ENCODE measurements around the gene ARSA.

ARSA gene

DNA sequence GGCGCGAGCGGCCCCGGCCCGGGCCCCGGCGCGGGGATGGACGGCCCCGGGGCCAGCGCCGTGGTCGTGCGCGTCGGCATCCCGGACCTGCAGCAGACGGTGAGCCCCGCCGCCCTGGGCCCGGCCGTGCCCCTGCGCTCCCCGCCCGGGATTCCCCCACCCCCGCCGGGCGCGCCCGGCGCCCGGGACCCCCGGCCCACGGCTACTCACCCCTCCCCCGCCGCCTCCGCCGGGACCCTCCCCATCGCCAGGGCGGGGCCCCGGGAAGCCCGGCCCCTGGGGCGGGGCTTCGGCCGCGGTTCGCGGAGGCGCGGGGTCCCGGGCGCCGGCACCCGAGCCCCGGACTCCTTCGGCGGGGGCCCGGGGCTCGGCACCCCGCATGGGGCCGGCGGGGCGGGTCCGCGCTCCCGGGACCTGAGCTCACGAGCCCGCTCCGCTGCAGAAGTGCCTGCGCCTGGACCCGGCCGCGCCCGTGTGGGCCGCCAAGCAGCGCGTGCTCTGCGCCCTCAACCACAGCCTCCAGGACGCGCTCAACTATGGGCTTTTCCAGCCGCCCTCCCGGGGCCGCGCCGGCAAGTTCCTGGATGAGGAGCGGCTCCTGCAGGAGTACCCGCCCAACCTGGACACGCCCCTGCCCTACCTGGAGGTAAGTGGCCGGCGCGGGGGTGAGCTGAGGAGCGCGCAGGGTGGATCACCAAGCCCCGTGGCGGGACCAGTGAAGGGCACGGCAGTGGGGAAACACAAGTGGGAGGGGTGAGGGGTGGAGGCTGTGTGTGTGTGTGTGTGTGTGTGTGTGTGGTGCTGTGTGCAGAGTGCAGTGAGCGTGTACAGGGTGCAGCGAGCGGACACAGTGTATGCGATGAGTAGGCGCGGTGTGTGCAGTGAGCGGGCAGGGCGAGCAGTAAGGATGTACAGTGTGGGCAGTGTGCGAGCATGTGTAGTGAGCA, 46.9 kb upstream of the ARSA start (continued):
- TF ChIP-seq, protein P1, sequence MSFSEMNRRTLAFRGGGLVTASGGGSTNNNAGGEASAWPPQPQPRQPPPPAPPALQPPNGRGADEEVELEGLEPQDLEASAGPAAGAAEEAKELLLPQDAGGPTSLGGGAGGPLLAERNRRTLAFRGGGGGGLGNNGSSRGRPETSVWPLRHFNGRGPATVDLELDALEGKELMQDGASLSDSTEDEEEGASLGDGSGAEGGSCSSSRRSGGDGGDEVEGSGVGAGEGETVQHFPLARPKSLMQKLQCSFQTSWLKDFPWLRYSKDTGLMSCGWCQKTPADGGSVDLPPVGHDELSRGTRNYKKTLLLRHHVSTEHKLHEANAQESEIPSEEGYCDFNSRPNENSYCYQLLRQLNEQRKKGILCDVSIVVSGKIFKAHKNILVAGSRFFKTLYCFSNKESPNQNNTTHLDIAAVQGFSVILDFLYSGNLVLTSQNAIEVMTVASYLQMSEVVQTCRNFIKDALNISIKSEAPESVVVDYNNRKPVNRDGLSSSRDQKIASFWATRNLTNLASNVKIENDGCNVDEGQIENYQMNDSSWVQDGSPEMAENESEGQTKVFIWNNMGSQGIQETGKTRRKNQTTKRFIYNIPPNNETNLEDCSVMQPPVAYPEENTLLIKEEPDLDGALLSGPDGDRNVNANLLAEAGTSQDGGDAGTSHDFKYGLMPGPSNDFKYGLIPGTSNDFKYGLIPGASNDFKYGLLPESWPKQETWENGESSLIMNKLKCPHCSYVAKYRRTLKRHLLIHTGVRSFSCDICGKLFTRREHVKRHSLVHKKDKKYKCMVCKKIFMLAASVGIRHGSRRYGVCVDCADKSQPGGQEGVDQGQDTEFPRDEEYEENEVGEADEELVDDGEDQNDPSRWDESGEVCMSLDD (tag by site-specific recombination; IDR thresholded peaks at IDR 0.05) = peak; percentile 45; the same call in 1 of the 2 replicates
- TF ChIP-seq ZNF37A (tag by site-specific recombination; IDR thresholded peaks at IDR 0.05) (no peak), ZNF76 (tag by site-specific recombination; IDR thresholded peaks at IDR 0.05; ENCODE audit: borderline replicate concordance, low read depth) (no peak), ZNF335 (tag by site-specific recombination; conservative IDR thresholded peaks at IDR 0.05) (peak; percentile 70), ZNF350 (tag by site-specific recombination; IDR thresholded peaks at IDR 0.05) (no peak), ZNF10 (tag by site-specific recombination; IDR thresholded peaks at IDR 0.05) (no peak), ZNF416 (tag by site-specific recombination; IDR thresholded peaks at IDR 0.05) (no peak), ZBTB48 (tag by site-specific recombination; IDR thresholded peaks at IDR 0.05) (peak; percentile 39; the same call in 1 of the 2 replicates), ZXDB (tag by site-specific recombination; IDR thresholded peaks at IDR 0.05) (peak; percentile 41; the same call in 1 of the 2 replicates), ZNF202 (tag by site-specific recombination; IDR thresholded peaks at IDR 0.05; ENCODE audit: borderline replicate concordance) (no peak), ZFP3 (tag by site-specific recombination; IDR thresholded peaks at IDR 0.05; ENCODE audit: low read depth) (no peak), ZEB2 (tag by site-specific recombination; IDR thresholded peaks at IDR 0.05) (0 out of 2 replicates have a peak, but pooled peaks have one; percentile 35), ZNF701 (tag by site-specific recombination; IDR thresholded peaks at IDR 0.05) (0 out of 2 replicates have a peak, but pooled peaks have one; percentile 10), ZNF777 (tag by site-specific recombination; IDR thresholded peaks at IDR 0.05; ENCODE audit: borderline replicate concordance) (peak; percentile 63; the same call in 1 of the 2 replicates), YY1 (tag by site-specific recombination; IDR thresholded peaks at IDR 0.05) (no peak), GLI4 (tag by site-specific recombination; IDR thresholded peaks at IDR 0.05) (peak; percentile 47; the same call in 1 of the 2 replicates)
- TF ChIP-seq, protein P2, sequence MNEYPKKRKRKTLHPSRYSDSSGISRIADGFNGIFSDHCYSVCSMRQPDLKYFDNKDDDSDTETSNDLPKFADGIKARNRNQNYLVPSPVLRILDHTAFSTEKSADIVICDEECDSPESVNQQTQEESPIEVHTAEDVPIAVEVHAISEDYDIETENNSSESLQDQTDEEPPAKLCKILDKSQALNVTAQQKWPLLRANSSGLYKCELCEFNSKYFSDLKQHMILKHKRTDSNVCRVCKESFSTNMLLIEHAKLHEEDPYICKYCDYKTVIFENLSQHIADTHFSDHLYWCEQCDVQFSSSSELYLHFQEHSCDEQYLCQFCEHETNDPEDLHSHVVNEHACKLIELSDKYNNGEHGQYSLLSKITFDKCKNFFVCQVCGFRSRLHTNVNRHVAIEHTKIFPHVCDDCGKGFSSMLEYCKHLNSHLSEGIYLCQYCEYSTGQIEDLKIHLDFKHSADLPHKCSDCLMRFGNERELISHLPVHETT (tag by site-specific recombination; IDR thresholded peaks at IDR 0.05) = no peak
- TF ChIP-seq, protein P3, sequence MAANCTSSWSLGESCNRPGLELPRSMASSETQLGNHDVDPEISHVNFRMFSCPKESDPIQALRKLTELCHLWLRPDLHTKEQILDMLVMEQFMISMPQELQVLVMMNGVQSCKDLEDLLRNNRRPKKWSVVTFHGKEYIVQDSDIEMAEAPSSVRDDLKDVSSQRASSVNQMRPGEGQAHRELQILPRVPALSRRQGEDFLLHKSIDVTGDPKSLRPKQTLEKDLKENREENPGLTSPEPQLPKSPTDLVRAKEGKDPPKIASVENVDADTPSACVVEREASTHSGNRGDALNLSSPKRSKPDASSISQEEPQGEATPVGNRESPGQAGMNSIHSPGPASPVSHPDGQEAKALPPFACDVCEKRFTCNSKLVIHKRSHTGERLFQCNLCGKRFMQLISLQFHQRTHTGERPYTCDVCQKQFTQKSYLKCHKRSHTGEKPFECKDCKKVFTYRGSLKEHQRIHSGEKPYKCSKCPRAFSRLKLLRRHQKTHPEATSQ (tag by site-specific recombination; IDR thresholded peaks at IDR 0.05) = no peak
- TF ChIP-seq, protein P4, sequence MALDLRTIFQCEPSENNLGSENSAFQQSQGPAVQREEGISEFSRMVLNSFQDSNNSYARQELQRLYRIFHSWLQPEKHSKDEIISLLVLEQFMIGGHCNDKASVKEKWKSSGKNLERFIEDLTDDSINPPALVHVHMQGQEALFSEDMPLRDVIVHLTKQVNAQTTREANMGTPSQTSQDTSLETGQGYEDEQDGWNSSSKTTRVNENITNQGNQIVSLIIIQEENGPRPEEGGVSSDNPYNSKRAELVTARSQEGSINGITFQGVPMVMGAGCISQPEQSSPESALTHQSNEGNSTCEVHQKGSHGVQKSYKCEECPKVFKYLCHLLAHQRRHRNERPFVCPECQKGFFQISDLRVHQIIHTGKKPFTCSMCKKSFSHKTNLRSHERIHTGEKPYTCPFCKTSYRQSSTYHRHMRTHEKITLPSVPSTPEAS (tag by site-specific recombination; IDR thresholded peaks at IDR 0.05) = peak; percentile 98
- TF ChIP-seq, protein P5, sequence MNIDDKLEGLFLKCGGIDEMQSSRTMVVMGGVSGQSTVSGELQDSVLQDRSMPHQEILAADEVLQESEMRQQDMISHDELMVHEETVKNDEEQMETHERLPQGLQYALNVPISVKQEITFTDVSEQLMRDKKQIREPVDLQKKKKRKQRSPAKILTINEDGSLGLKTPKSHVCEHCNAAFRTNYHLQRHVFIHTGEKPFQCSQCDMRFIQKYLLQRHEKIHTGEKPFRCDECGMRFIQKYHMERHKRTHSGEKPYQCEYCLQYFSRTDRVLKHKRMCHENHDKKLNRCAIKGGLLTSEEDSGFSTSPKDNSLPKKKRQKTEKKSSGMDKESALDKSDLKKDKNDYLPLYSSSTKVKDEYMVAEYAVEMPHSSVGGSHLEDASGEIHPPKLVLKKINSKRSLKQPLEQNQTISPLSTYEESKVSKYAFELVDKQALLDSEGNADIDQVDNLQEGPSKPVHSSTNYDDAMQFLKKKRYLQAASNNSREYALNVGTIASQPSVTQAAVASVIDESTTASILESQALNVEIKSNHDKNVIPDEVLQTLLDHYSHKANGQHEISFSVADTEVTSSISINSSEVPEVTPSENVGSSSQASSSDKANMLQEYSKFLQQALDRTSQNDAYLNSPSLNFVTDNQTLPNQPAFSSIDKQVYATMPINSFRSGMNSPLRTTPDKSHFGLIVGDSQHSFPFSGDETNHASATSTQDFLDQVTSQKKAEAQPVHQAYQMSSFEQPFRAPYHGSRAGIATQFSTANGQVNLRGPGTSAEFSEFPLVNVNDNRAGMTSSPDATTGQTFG (tag by site-specific recombination; IDR thresholded peaks at IDR 0.05; ENCODE audit: borderline replicate concordance) = no peak
- TF ChIP-seq, protein P6, sequence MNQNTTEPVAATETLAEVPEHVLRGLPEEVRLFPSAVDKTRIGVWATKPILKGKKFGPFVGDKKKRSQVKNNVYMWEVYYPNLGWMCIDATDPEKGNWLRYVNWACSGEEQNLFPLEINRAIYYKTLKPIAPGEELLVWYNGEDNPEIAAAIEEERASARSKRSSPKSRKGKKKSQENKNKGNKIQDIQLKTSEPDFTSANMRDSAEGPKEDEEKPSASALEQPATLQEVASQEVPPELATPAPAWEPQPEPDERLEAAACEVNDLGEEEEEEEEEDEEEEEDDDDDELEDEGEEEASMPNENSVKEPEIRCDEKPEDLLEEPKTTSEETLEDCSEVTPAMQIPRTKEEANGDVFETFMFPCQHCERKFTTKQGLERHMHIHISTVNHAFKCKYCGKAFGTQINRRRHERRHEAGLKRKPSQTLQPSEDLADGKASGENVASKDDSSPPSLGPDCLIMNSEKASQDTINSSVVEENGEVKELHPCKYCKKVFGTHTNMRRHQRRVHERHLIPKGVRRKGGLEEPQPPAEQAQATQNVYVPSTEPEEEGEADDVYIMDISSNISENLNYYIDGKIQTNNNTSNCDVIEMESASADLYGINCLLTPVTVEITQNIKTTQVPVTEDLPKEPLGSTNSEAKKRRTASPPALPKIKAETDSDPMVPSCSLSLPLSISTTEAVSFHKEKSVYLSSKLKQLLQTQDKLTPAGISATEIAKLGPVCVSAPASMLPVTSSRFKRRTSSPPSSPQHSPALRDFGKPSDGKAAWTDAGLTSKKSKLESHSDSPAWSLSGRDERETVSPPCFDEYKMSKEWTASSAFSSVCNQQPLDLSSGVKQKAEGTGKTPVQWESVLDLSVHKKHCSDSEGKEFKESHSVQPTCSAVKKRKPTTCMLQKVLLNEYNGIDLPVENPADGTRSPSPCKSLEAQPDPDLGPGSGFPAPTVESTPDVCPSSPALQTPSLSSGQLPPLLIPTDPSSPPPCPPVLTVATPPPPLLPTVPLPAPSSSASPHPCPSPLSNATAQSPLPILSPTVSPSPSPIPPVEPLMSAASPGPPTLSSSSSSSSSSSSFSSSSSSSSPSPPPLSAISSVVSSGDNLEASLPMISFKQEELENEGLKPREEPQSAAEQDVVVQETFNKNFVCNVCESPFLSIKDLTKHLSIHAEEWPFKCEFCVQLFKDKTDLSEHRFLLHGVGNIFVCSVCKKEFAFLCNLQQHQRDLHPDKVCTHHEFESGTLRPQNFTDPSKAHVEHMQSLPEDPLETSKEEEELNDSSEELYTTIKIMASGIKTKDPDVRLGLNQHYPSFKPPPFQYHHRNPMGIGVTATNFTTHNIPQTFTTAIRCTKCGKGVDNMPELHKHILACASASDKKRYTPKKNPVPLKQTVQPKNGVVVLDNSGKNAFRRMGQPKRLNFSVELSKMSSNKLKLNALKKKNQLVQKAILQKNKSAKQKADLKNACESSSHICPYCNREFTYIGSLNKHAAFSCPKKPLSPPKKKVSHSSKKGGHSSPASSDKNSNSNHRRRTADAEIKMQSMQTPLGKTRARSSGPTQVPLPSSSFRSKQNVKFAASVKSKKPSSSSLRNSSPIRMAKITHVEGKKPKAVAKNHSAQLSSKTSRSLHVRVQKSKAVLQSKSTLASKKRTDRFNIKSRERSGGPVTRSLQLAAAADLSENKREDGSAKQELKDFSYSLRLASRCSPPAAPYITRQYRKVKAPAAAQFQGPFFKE (tag by site-specific recombination; IDR thresholded peaks at IDR 0.05; ENCODE audit: borderline replicate concordance) = peak; percentile 95; the same call in 1 of the 2 replicates
